HG03354 (cell line): ENCODE measurements around the gene STUB1.
"Not testable (repeated sequence)": the region's sequence is repeated elsewhere in the genome, so short reads cannot be mapped to it uniquely, and the experiment has no call there.

Experiments
- ATAC-seq: cut with Tn5 transposase; IDR thresholded peaks from one replicate; pipeline ENCODE4 v1.9.1; 2021; ENCODE audit warnings: mild to moderate bottlenecking; ENCODE audit not compliant: unreplicated experiment, poor library complexity, severe bottlenecking

STUB1 gene

GRCh38 chr16:687499-687898 lies 7.3 kb downstream of the STUB1 start:
- ATAC-seq = no peak

DNA sequence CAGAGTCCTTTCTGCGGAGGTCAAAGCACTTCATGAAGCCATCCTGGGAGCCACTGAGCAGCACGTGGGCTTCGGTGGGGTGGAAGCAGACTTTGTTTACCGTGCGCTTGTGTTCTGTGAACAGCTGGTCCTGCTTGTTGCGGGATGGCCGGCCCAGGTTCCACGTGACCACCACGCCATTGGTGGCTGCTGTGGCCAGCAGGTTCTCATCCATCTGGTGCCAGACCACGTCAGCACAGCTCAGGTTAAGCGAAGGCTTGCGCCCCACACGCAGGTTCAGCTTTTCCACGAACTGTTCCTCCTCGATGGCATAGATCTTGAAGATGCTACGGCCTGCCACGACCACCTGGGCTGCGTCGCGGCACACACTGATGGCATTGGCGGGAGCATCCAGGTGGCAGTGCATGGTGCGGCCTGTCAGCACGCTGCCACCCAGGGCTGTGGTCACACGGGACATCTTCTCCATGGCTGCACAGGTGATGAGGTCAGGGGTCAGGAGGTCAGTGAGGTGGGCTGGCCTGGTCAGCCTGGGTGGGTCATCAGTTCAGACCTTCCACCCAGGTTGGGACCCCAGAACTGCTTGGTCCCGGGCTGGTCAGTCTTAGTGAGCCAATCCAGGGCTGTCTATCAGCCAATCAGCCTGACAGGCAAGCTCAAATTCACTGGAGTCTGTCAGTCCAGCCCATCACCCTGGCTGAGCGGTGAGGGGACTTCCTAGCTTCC lies 9.1 kb downstream of the STUB1 start:
- no peak for ATAC-seq

DNA sequence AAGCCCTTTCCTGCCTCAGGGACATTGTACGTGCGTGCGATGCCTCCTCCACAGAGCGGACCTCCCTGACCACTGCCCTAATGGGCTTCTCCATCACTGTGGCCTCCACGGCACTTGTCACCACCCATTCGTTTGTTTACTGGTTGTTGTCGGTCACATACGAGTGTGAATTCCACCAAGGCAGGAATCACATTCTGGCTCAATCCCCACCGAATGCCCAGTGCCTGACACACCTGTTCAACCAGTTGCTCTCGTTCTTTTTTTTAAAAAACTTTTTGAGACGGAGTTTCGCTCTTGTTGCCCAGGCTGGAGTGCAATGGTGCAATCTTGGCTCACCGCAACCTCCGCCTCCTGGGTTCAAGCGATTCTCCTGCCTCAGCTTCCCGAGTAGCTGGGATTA lies 11.0 kb downstream of the STUB1 start:
- ATAC-seq = not testable (repeated sequence)

- no peak for ATAC-seq
Measured at GRCh38 chr16:692356-693108, 12.3 kb downstream of the STUB1 start.

- no peak for ATAC-seq
Measured at GRCh38 chr16:693364-693763, 13.2 kb downstream of the STUB1 start.

DNA sequence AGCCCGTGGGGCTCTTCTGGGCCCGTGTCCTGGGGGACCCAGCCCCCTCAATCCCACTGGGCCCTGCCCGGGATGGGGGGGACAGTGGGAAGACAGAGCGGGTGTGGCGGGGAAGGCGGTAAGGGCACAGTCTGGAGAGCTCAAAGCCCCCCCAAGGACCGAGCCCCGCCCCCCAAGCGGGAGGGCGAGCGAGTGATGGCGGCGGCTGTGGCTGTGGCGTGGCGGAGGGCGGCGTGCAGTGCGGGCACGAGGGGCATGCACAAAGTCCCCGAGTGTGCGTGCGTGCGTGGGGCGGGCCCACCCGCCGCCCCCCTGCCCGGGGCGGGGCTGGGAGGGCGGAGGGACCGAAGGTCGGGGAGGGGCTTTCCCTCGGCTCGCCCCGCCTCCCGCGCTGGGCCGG lies 13.6 kb downstream of the STUB1 start:
- no peak for ATAC-seq

DNA sequence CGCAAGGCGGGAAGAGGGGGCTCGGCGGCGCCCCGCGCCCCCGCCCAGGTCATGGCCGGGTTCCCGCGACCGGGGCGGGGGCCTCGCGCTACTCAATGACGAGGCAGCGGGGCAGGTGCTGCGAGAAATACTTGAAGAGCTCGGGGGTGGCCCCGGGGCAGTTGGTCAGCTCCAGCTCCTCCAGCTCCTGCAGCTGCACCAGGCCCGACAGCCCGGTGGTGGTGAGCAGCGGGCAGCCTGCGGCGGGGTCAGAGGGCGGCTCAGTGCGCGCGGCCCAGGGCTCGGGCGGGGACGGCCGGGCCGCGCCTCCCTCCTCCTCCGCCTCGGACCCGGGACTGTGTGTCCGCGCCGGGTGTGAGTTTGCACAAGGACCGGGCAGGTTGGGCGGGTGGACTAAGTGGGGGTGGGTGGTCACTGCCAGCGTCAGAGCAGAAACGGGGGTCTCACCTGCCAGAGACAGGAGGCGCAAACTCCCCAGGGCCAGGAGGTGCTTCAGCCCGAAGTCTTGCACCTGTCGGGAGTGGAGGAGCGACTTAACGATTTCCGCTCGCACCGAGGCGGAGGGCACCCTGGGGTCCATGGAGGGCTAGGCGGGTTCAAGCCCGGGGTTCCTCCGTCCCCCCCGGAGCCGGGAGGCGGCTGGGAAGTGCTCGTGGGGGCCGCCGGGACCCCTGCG lies 14.1 kb downstream of the STUB1 start:
- no peak for ATAC-seq

GRCh38 chr16:694863-695354 lies 14.7 kb downstream of the STUB1 start:
- ATAC-seq = no peak

DNA sequence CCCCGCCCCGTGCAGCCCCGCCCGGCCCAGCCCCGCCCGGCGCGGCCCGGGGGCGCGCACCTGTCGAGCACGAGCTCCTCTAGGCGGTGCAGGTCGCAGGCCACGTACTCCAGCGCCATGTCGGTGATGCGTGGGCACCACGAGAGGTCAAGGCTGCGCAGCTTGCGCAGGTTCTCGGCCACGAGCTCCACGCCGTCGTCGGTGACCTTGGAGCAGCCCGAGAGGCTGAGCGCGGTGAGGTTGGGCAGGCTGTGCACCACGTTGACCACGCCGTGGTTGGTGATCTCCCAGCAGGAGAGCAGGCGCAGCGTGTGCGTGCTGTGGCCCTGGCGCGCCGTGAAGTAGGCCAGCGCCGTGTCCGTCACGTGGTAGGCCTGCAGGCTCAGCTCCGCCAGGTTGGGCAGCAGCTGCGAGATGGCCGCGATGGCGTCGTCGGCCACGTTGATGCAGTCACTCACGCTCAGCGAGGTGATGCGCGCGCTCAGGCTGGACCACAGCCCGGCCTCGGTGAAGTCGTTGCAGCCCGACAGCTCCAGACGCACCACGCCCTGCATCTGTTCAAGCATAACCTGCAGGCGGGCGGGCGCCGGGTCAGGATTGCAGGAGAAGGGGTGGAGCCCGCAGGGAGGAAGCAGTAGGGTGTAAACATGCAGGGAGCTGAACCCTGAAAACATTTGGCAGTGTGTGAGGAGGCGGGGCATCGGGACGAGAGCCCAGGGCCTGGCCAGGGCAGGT lies 15.3 kb downstream of the STUB1 start:
- peak; percentile 43 for ATAC-seq

GRCh38 chr16:698911-699671 lies 18.9 kb downstream of the STUB1 start:
- ATAC-seq = no peak

GRCh38 chr16:700684-701584 lies 20.7 kb downstream of the STUB1 start:
- no peak for ATAC-seq

DNA sequence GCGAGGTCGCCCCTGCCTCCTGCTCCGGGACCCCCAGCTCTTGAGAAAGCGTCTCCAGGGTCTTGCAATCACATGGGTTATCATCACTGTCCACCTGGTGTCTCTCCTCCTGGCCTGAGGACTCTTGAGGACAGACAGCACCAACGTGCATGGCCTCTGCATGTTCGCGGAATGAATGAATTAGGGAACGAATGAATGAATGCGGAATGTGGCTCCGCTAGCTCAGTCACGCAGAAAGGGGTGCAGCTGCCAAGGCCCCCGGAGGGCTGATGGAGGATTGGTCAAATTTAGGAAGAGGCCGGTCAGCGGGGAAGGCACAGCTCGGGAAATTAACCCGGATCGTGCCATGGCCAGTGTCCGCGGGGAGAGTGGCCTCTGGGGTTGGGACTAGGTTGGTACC lies 22.1 kb downstream of the STUB1 start:
- no peak for ATAC-seq

DNA sequence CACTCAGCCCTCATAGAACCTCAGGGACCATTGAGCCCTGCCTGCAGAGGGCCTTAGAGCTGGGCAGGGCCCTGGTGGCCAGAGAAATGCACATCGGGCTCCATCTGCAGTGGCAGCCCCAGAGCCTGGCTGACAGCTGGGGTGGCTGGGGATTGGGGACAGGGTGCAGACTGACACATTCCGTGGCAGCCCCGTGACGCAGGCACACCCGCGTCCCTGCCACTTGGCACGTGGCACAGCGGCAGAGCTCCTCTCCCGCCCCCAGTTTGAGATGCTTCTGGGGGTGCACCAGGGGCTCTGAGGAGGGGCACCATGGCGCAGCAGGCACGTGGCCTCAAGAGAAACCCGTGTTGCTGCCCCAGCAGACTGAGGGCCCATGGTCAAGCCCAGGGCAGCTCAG lies 23.2 kb downstream of the STUB1 start:
- no peak for ATAC-seq

DNA sequence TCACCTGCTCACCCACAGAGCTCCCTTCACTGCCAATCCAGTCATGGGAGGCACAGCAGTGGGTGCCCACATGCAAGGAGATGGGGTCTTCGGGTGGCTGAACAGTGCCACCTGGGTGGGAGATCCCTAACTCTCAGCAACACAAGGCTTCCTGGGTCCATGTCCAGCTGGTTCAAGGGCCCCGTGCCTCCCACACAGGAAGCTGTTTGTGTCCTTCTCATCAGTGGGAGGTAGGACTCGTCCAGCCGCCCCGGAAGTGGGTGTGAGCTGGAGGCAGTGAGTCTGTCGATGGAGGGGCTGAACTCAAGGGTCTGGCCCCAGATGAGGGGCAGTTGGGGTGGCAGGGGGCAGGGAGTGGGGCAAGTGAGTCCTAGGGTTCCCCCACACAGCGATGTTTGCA lies 23.8 kb downstream of the STUB1 start:
- no peak for ATAC-seq

DNA sequence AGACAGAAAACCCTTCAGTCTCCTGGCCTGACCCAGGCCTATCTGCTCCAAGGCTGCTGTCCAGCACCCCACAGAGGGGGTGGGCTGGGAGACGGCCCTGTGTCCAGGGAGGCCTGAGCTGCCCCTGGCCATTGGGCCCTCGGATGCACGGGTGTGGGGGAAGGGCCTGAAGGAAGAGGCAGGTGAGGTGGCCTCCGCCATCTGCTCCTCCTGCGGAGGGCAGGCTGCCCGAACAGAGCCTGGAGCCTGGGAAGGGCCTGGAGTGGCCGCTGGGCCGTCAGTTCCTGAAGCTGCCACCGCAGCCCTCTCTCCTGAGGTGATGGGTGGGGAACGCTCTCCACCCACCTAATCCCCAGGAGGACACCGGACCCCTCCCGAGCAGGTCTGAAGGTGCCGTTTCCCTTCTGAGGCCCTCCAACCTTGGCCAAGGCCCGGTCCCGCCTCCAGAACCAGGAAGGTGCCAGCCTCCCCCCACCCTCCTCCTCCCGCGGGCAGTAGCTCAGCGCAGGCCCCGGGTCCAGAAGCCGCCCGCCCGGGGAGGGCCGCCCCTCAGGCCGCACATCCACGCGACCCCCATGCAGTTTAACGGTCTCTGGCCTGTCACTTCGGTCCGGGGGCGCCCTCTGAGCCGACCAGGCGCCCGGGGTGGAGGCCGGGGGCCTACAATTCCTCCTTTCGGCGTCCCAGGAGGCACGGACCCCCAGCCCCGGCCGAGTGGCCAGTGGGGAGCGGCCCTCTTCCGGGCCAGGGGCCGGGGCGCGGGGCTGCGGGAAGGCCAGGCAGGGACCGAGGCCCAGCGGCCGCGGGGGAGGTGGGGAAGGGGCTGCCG lies 24.6 kb downstream of the STUB1 start:
- no peak for ATAC-seq

GRCh38 chr16:705431-706188 lies 25.4 kb downstream of the STUB1 start, which contains the start of gene FBXL16:
FBXL16 (minus strand) TSS chr16:705801; CDS start chr16:697405, 8,396 bp downstream.
- no peak for ATAC-seq
